Left ventricle myocardium inferior (tissue), 1 donor: ENCODE data around the gene CDK12. TPM values are rescaled to one million over a fixed set of nuclear protein-coding genes. Genes with fewer than 3 reads are reported as not detected.
"Not testable (repeated sequence)": the region's sequence is repeated elsewhere in the genome, so short reads cannot be mapped to it uniquely, and the experiment has no call there.

Experiments used
- DNase-seq: peaks from one replicate; pipeline ENCODE4 v3.0.0-alpha.2; 2020
- H3K27ac ChIP-seq: fragments of 200-600 bp; replicated peaks from 2 replicates; pipeline ENCODE4 v1.8.0; 2021
- H3K27me3 ChIP-seq: fragments of 200-600 bp; 2 replicates; pipeline ENCODE4 v1.8.0; 2021; ENCODE audit warnings: low read depth
- H3K36me3 ChIP-seq: fragments of 200-600 bp; 2 replicates; pipeline ENCODE4 v1.8.0; 2021
- H3K4me1 ChIP-seq: fragments of 200-600 bp; 2 replicates; pipeline ENCODE4 v1.8.0; 2021
- H3K4me3 ChIP-seq: fragments of 200-600 bp; 2 replicates; pipeline ENCODE4 v1.8.0; 2021; ENCODE audit warnings: mild to moderate bottlenecking, moderate library complexity
- H3K9me3 ChIP-seq: fragments of 200-600 bp; replicated peaks from 2 replicates; pipeline ENCODE4 v1.8.0; 2021
- CTCF ChIP-seq: fragments of 200-600 bp; IDR thresholded peaks from 2 replicates; pipeline ENCODE4 v1.8.0; 2021; ENCODE audit warnings: antibody characterized with exemption, mild to moderate bottlenecking, borderline replicate concordance
- intact Hi-C: fragments of 100-400 bp; cut with micrococcal nuclease; formaldehyde crosslinking; loops from one replicate; pipeline ENCODE4 v1.11.0; 2022
- long read RNA-seq: library from polyadenylated mRNA; unstranded; transcript quantifications from one replicate; pipeline ENCODE4 v2.0.0, GENCODE V29; 2021
- total RNA-seq: library from RNA; stranded (reverse); fragmentation: NEBNext Ultra II Directional; extraction: Animal tissue kit (Norgen Biotek cat#: 25700); gene quantifications from one replicate; pipeline ENCODE4 v1.2.1, GENCODE V29; 2021
- donor health status: DM: no; HTN: yes; CAD: no; lungs with severe emphysema.

CDK12 gene
- total RNA-seq: 19.7 TPM
- long read RNA-seq: 0 reads

GRCh38 chr17:39461113-39461925, at the start of gene CDK12:
CDK12 (plus strand) TSS chr17:39461486; CDS start chr17:39462072, 586 bp downstream.
- H3K36me3 ChIP-seq: no peaks in the 10 kb centered on the region
- peaks cover 50% of the 10 kb centered on the region for H3K4me1 ChIP-seq
- no peak for TF ChIP-seq CTCF
- H3K4me3 ChIP-seq: peak within 1 kb of the TSS; percentile 92
- H3K27ac ChIP-seq: peak within 1 kb of the TSS; percentile 97
- DNase-seq: peak; percentile 92
- H3K27me3 ChIP-seq: no peaks in the 10 kb centered on the region
- no peaks in the 10 kb centered on the region for H3K9me3 ChIP-seq
- intact Hi-C loops: no loop called here

- intact Hi-C loops: no loop called here
These were observed 45.1 kb upstream of the CDK12 start for GRCh38 chr17:39416141-39416540.

GRCh38 chr17:39429600-39429999, 31.7 kb upstream of the CDK12 start:
- H3K27me3 ChIP-seq: no peaks in the 10 kb centered on the region
- no peaks in the 10 kb centered on the region for H3K9me3 ChIP-seq
- H3K36me3 ChIP-seq: peaks cover 100% of the 10 kb centered on the region
- TF ChIP-seq CTCF: no peak
- peaks cover 8% of the 10 kb centered on the region for H3K4me1 ChIP-seq
- H3K4me3 ChIP-seq: no peak overlapping the region
- intact Hi-C loops: no loop called here
- H3K27ac ChIP-seq: no peak overlapping the region
- no peak for DNase-seq

More at GRCh38 chr17:39416141-39416540, 45.1 kb upstream of the CDK12 start:
- H3K4me3 ChIP-seq: no peak overlapping the region
- H3K27me3 ChIP-seq: no peaks in the 10 kb centered on the region
- H3K36me3 ChIP-seq: peaks cover 97% of the 10 kb centered on the region
- TF ChIP-seq CTCF: no peak
- H3K27ac ChIP-seq: no peak overlapping the region
- H3K4me1 ChIP-seq: no peaks in the 10 kb centered on the region
- H3K9me3 ChIP-seq: no peaks in the 10 kb centered on the region
- DNase-seq: no peak

- peaks cover 100% of the 10 kb centered on the region for H3K36me3 ChIP-seq
- H3K4me3 ChIP-seq, H3K4me1 ChIP-seq, intact Hi-C loops, DNase-seq, H3K27me3 ChIP-seq, H3K9me3 ChIP-seq, H3K27ac ChIP-seq: not testable (repeated sequence)
These were observed 21.4 kb upstream of the CDK12 start for GRCh38 chr17:39439868-39440267.

- TF ChIP-seq CTCF: no peak
- Histone ChIP-seq H3K27ac (no peak overlapping the region), H3K36me3 (peaks cover 100% of the 10 kb centered on the region), H3K9me3 (no peaks in the 10 kb centered on the region), H3K4me3 (no peak overlapping the region), H3K27me3 (no peaks in the 10 kb centered on the region), H3K4me1 (no peaks in the 10 kb centered on the region)
- DNase-seq: no peak
- intact Hi-C loops: no loop called here
These were observed 18.0 kb upstream of the CDK12 start for GRCh38 chr17:39443326-39443725.

- no peak for TF ChIP-seq CTCF
- no peak for DNase-seq
- H3K4me1 ChIP-seq: peaks cover 19% of the 10 kb centered on the region
- H3K9me3 ChIP-seq: no peaks in the 10 kb centered on the region
- no peaks in the 10 kb centered on the region for H3K27me3 ChIP-seq
- peaks cover 60% of the 10 kb centered on the region for H3K36me3 ChIP-seq
- H3K27ac ChIP-seq: no peak overlapping the region
- H3K4me3 ChIP-seq: no peak overlapping the region
- intact Hi-C loops: no loop called here
These were observed 13.7 kb upstream of the CDK12 start for GRCh38 chr17:39447561-39447960.
